ENCODE results near the gene TAF3.

TAF3 gene

GRCh38 chr10:8063935-8064334 lies 245.6 kb downstream of the TAF3 start:
- no peak for DNase-seq (ENCODE audit: low read depth)
- H3K4me3 ChIP-seq (ENCODE audit: low read depth, low read length): no peak overlapping the region

GRCh38 chr10:8064436-8064835 lies 246.1 kb downstream of the TAF3 start:
- no peak overlapping the region for H3K4me3 ChIP-seq (ENCODE audit: low read depth, low read length)
- DNase-seq (ENCODE audit: low read depth): no peak

GRCh38 chr10:8065651-8066050 lies 247.3 kb downstream of the TAF3 start:
- DNase-seq (ENCODE audit: low read depth): no peak
- H3K4me3 ChIP-seq (ENCODE audit: low read depth, low read length): no peak overlapping the region

- DNase-seq (ENCODE audit: low read depth): no peak
- no peak overlapping the region for H3K4me3 ChIP-seq (ENCODE audit: low read depth, low read length)
These were observed 247.8 kb downstream of the TAF3 start for GRCh38 chr10:8066124-8066523.

Data from skeletal muscle cell (primary cell).